CD4-positive, alpha-beta T cell treated with Interferon alpha-2 for 1 hour (primary cell): ENCODE measurements around the gene DSC1.
"Not testable (repeated sequence)": the region's sequence is repeated elsewhere in the genome, so short reads cannot be mapped to it uniquely, and the experiment has no call there.

Experiments
- DNase-seq, 2 donors: peaks; one replicate each; pipeline ENCODE4 v3.0.0-alpha.2; 2020 to 2022

The DSC1 gene

GRCh38 chr18:31170335-31170734 is 7.7 kb upstream of the DSC1 start:
- DNase-seq: no peak

- DNase-seq: no peak
These were observed 250 bp downstream of the DSC1 start for GRCh38 chr18:31162419-31162793.

- no peak for DNase-seq
These were observed 768 bp downstream of the DSC1 start for GRCh38 chr18:31161757-31162418.

GRCh38 chr18:31156821-31157763 is 5.6 kb downstream of the DSC1 start:
- DNase-seq: no peak

- no peak for DNase-seq
These were observed 7.2 kb downstream of the DSC1 start for GRCh38 chr18:31155498-31155897.

- DNase-seq: no peak
These were observed 8.5 kb downstream of the DSC1 start for GRCh38 chr18:31154181-31154580.

- DNase-seq: no peak
These were observed 13.3 kb downstream of the DSC1 start for GRCh38 chr18:31149351-31149750.

- DNase-seq: no peak
These were observed 14.1 kb downstream of the DSC1 start for GRCh38 chr18:31148600-31148999.

- no peak for DNase-seq
These were observed 15.8 kb downstream of the DSC1 start for GRCh38 chr18:31146809-31147208.

- no peak for DNase-seq
These were observed 19.6 kb downstream of the DSC1 start for GRCh38 chr18:31143025-31143424.

- DNase-seq: no peak
These were observed 23.9 kb downstream of the DSC1 start for GRCh38 chr18:31138709-31139108.

- DNase-seq: no peak
These were observed 27.6 kb downstream of the DSC1 start for GRCh38 chr18:31134988-31135529.

- no peak for DNase-seq
These were observed 33.1 kb downstream of the DSC1 start for GRCh38 chr18:31129398-31130115.

GRCh38 chr18:31125878-31126277 is 36.8 kb downstream of the DSC1 start:
- DNase-seq: no peak

GRCh38 chr18:31123125-31123524 is 39.5 kb downstream of the DSC1 start:
- DNase-seq: not testable (repeated sequence)

- no peak for DNase-seq
These were observed 42.1 kb downstream of the DSC1 start for GRCh38 chr18:31120594-31120993.

GRCh38 chr18:31116853-31117595 is 45.6 kb downstream of the DSC1 start:
- no peak for DNase-seq

GRCh38 chr18:31112804-31113203 is 49.9 kb downstream of the DSC1 start:
- DNase-seq: no peak

GRCh38 chr18:31105733-31106132 is 56.9 kb downstream of the DSC1 start:
- DNase-seq: no peak

GRCh38 chr18:31104444-31104843 is 58.2 kb downstream of the DSC1 start:
- DNase-seq: no peak

- DNase-seq: no peak
These were observed 59.2 kb downstream of the DSC1 start for GRCh38 chr18:31103423-31103822.

- no peak for DNase-seq
These were observed 59.7 kb downstream of the DSC1 start for GRCh38 chr18:31102941-31103340.
